NCI-H524 treated with DMSO at 0.1 percent for 48 hours (cell line): ENCODE results near the gene LAMC3.
A peak's percentile ranks its signal among the peaks of the same experiment; 100 is the strongest.

Experiments
- DNase-seq: peaks from one replicate; lab custom pipeline; 2025; lab: John Stamatoyannopoulos, UW

Gene LAMC3

GRCh38 chr9:131121346-131121745 is 112.4 kb downstream of the LAMC3 start:
- no peak for DNase-seq

- DNase-seq = no peak
These were observed 113.2 kb downstream of the LAMC3 start for GRCh38 chr9:131122158-131122557.

DNA sequence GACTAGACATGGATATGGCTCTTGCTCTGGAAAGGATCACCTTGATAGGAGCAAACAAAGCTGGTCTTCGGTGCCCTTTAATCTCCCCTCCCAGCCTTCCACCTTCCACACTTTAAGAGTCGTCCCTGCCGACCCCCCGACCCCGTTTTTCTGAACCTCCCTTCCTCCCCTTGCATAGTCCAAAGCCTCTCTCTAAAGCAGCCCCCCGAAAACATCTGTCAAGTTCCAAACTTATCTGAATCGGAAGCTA is 116.0 kb downstream of the LAMC3 start:
- DNase-seq = no peak

DNA sequence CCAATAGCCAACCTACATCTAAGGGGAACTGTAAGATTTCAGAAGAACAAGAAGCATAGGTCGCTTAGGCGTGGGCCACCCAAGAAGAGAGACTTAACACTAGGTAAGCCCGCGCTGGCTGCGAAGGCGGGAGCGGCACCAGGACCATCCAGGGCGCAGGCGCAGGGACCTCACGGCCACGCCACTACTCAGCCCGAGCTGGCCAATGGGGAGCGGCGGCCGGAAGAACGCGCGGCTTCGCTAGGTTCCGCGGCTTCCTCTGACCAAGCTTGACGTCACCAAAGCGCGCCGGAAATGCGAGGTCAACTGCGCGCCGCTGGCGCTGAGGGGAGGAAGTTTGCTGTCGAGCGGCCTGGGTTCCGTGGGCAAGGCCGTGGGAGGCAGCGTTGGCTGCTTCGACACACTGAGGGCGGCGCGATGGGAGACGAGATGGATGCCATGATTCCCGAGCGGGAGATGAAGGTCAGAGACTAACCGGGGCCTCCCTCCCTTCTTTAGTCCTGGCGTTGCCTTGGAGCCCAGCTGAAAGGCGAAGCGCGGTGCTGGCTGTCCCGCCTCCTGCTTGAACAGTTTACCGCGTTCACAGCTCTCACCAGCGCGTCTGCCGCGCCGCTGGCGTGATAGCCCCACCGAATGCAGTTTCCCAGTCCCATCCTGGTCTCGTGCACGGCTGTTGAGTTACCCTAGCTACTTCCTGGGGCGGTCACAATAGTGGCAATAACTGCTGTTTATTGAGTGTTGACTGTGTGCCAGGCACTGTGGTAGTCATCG is 116.5 kb downstream of the LAMC3 start, which contains the start of gene NUP214:
Gene NUP214 (plus strand): TSS at position 299 of the 771 bp plus-strand sequence. CDS start 119 bp downstream, at position 418.
- DNase-seq = peak; percentile 89

DNA sequence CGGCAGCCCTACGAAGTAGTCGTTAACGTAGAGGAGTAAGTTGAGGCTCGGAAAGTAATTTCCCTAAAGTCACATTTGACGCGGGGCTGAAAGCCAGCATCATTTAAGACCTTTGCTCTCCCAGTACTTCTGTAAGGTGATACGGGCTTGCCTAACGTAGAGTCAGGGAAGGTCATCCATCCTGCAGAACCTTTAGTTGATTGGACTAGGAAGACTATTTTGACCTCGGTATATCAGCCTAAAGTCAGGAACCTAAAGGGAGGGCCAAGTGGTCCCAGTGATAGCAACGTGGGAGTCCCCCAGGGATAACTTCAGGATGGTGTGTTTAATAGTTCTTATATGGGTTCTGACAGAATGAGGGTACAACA is 117.1 kb downstream of the LAMC3 start:
- no peak for DNase-seq

DNA sequence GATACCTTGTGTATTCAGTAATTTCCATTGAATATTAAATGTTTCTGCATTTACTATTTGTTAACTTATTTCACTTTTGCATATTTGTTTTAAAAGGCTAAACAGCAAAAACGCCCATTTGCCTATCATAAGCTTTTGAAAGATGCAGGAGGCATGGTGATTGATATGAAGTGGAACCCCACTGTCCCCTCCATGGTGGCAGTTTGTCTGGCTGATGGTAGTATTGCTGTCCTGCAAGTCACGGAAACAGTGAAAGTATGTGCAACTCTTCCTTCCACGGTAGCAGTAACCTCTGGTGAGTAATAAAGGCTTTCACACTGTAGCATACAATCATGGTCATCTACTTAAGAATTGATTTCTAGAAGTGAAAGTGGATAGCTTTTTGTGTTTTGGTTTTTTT is 120.2 kb downstream of the LAMC3 start:
- DNase-seq = no peak

GRCh38 chr9:131138676-131139075 is 129.7 kb downstream of the LAMC3 start:
- DNase-seq = no peak

DNA sequence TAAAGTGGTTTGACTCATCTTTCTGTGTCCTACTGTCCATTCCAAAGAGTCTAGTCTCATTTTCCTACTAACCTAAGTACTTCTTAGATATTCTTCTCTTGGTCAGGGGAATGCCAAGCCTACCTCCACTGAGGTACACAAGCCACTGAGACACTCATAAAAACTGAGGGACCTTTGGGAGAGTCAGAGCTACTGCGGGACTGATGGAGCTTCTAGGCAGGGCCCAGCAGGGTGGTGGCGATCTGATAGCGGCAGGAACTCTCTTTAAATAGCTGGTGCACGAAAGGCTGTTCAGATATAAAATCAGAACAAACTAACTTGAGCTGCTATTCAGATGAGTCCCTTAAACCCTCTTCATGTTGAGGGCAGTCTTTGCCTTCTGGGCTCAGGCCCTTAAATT is 131.1 kb downstream of the LAMC3 start:
- DNase-seq = no peak

- DNase-seq = peak; percentile 92
These were observed 131.6 kb downstream of the LAMC3 start for GRCh38 chr9:131140550-131140949.

DNA sequence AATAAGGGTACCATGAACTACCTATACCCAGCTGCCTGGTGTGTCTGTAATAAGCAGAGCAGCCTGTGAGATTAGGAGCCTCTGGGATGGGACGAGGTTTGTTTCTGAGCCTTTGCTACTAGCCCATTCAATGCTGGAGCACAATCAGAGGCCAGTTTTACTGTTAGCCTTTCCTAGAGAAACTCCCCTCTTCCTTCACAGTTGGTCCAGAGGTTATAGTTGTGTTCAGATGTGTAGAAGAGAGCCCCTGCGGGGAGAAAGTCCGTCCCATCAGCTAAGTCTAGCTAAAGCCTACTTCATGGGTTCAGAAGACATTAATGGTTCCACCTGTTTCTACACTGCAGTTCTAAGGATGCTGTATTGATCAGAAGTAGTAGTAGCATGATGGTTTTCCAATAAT is 133.2 kb downstream of the LAMC3 start:
- DNase-seq = no peak
